ENCODE results near the gene EEF1E1.
A peak's percentile ranks its signal among the peaks of the same experiment; 100 is the strongest.

EEF1E1 gene

DNA sequence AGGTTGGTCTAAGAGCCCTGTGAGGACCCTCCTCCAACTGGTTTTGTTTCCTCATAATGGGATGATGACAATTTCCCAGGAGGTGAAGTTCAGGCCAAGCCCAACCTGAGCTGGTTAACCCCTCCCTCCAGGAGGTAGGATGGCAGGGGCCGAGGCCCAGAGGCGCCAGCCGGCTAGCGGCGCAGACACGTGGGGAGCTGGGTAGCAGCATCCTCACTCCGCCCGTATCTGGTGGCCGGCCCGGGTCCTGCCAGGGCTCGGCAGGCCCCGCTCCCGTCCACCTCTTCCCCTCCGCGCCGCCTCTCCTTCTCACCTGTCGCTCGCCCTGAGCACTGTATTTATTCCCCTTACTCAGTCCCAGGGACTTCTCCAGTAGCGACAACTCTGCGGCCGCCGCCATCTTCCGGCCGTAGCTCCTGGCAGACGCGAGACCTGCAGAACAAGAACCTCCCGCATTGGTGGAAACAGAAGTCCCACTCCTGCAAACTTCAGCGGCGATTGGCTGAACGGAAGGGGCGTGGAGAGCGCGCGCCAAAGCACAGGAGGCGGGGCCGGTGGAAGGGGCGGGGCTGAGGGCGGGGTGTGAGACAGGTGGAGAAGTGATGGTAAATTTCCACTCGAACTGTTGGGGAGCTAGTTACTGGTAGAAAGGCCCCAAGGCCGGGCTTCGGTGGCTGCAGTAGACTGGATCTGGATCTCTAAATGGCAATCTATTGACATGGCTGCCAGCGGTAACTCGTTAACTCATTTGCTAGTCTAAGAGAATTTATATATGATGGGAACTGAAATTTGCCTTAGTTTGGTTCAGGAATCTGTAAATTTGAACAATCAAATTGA, at the start of gene EEF1E1:
EEF1E1 (minus strand) TSS at position 427 of the 837 bp plus-strand sequence; CDS start at position 400, 27 bp downstream.
- DNase-seq (ENCODE audit: low read depth): peak; percentile 92
- TF ChIP-seq, protein P1, sequence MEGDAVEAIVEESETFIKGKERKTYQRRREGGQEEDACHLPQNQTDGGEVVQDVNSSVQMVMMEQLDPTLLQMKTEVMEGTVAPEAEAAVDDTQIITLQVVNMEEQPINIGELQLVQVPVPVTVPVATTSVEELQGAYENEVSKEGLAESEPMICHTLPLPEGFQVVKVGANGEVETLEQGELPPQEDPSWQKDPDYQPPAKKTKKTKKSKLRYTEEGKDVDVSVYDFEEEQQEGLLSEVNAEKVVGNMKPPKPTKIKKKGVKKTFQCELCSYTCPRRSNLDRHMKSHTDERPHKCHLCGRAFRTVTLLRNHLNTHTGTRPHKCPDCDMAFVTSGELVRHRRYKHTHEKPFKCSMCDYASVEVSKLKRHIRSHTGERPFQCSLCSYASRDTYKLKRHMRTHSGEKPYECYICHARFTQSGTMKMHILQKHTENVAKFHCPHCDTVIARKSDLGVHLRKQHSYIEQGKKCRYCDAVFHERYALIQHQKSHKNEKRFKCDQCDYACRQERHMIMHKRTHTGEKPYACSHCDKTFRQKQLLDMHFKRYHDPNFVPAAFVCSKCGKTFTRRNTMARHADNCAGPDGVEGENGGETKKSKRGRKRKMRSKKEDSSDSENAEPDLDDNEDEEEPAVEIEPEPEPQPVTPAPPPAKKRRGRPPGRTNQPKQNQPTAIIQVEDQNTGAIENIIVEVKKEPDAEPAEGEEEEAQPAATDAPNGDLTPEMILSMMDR (IDR thresholded peaks at IDR 0.05; ENCODE audit: control insufficient read depth, extremely low read depth, insufficient read depth): no peak
- H3K4me3 ChIP-seq (ENCODE audit: low read depth, low read length): peak within 1 kb of the TSS; percentile 91

DNA sequence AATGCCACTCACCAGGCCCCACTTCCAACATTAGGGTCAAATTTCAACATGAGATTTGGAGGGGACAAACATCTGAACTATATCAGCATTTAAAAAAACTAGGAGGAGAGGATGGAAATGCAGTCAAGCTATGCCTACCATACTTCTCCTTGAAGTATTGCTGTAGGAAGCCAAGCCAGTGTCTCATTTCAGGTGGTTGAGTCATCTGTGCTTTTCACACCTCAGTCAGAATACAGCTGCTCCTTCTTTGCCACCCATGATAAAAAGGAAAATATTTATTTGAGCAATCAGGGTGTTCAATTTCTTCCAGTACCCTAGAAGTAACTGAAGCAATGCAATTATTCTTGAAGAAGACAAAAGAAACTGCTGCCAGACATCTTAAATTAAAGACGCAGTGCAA, 47.0 kb upstream of the EEF1E1 start:
- H3K4me3 ChIP-seq (ENCODE audit: low read depth, low read length): no peak overlapping the region
- no peak for DNase-seq (ENCODE audit: low read depth)
- TF ChIP-seq, protein P1 (IDR thresholded peaks at IDR 0.05; ENCODE audit: control insufficient read depth, extremely low read depth, insufficient read depth): no peak

DNA sequence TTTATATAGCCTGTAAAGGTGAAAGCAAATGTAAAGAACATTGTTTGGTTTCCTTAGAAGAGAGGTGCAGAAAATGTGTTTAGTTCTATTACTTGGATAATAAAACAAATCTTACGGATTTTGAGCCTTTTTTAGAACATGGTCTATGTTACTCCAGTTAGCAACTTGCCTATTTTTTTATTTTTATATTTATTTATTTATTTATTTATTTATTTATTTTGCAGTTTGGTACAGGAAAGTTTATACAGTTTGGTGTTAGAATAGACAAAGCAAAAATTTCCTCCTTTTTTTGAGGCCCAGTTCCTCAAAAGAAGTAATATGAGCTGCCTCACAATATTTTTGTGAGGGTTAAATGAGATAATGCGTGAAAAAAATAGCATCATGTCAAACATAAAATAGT, 41.6 kb upstream of the EEF1E1 start:
- TF ChIP-seq, protein P1 (IDR thresholded peaks at IDR 0.05; ENCODE audit: control insufficient read depth, extremely low read depth, insufficient read depth): no peak
- DNase-seq (ENCODE audit: low read depth): no peak
- no peak overlapping the region for H3K4me3 ChIP-seq (ENCODE audit: low read depth, low read length)

DNA sequence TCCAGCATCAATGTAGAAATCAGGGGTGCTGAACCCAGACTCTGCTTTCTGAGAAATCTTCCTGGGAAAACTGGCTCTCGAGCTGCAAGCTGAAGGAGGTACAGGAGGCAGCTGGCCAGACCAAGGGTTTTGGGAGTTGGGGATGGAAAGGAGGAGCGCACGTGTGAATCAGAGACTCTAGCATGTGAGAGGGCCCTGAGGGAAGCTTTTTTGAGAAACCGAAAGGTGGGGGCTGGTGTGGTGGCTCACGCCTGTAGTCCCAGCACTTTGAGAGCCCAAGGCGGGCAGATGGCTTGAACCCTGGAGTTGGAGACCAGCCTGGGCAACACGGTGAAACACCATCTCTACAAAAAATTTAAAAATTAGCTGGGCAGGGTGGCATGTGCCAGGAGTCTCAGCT, 37.1 kb upstream of the EEF1E1 start:
- DNase-seq (ENCODE audit: low read depth): no peak
- TF ChIP-seq, protein P1 (IDR thresholded peaks at IDR 0.05; ENCODE audit: control insufficient read depth, extremely low read depth, insufficient read depth): no peak

DNA sequence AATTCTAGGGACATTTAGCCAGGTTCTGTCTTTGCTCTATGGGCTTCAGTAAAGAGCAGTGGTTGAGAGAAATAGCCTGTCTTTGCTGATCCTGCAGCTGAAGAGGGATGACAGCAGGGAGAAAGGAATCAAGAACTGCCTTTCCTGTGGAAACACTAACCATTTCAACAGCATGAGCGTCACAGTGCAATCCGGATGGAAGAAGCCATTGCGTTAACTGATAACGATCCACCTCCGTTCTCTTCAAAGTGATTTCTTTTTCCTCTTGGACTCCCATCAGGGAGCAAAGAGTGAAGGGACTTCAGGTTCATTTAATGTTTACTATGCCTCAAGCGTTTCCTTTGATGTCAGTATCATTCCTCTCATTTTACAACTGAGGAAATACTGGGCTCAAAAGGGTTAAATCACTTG, 35.2 kb upstream of the EEF1E1 start:
- DNase-seq (ENCODE audit: low read depth): no peak
- H3K4me3 ChIP-seq (ENCODE audit: low read depth, low read length): no peak overlapping the region
- TF ChIP-seq, protein P1 (IDR thresholded peaks at IDR 0.05; ENCODE audit: control insufficient read depth, extremely low read depth, insufficient read depth): no peak

More for the DNA sequence above, 37.1 kb upstream of the EEF1E1 start:
- no peak overlapping the region for H3K4me3 ChIP-seq (ENCODE audit: low read depth, low read length)

DNA sequence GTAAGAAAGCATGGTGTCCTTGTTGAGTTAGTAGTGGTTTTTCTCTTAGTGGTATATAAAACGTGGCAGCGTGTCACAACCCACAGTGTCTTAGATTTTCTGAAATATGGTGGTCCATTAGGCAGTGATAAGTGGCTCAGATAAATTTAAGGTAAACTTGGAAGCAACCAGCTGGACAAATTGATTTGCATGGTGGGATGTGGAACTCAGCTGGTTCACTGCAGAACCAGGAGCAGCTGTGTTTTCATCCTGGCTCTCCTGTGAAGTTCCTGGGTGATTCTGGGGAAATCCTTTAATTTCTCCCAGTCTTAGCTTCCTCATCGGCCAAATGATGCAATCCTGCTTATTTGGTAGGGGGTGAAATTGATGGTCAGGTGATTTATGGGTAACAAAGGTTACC, 32.9 kb upstream of the EEF1E1 start:
- H3K4me3 ChIP-seq (ENCODE audit: low read depth, low read length): no peak overlapping the region
- no peak for DNase-seq (ENCODE audit: low read depth)
- TF ChIP-seq, protein P1 (IDR thresholded peaks at IDR 0.05; ENCODE audit: control insufficient read depth, extremely low read depth, insufficient read depth): no peak

Data from LNCaP clone FGC (cell line).